Measurements from ENCODE around the gene ASS1.

ASS1 gene

DNA sequence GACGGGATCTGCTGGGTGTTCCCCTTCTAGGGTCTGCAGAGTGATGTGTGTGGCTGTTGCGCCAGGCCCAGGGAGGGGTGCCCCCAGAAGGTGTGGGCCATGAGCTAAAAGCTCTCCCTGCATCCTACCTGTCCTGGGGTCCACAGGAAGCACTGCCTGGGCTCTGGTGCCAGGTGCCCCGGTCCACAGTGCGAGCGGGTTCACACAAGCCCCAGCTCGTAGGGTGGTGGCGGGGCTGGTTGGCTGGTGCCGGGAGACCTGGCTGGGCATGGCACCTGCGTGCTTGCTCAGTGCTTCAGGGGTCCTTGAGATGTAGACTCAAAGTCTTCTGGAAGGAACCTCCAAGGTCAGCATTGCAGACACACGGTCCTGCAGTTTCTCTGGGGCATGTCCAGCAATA, 25.5 kb downstream of the ASS1 start:
- POLR2A ChIA-PET: no interaction called here
- CTCF ChIA-PET: interaction anchor here (15.5 kb wide), 1 partner anchor 217 kb away, joined by 305 read pairs; the partner anchor contains the start of gene EXOSC2
- TF ChIP-seq ZNF544 (tag by site-specific recombination; IDR thresholded peaks at IDR 0.05): no peak

DNA sequence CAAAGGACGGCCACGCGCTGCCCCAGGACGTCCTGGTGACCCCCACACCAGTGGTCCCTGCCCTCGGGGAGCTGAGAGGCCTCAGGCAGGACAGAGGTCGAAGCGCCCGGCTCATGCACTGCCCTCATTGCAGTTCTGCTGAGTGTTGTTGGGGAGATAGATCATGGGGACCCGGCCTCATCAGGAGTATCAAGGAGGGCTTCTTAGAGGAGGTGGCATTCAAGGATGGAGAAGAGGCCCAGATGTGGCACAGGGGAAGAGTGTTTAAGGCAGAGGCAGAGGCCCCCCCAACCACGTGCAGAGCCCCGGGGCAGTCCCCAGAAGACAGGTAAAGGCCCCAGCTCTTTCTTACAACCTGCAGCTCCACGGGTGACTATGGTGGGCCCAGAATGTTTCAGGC, 26.2 kb downstream of the ASS1 start:
- no peak for TF ChIP-seq TCF7L2 (IDR thresholded peaks at IDR 0.05; ENCODE audit: borderline replicate concordance, low read depth, low read length)
- H3K9me3 ChIP-seq (ENCODE audit: control insufficient read depth, insufficient read depth, low read depth, low read length): no peaks in the 10 kb centered on the region
- POLR2A ChIA-PET: no interaction called here
- no peak overlapping the region for H3K27ac ChIP-seq (ENCODE audit: extremely low read depth, low read depth, low read length)
- CTCF ChIA-PET: interaction anchor here (1.3 to 15.5 kb wide), 2 partner anchors 216 to 230 kb away, joined by 3 to 305 read pairs; partner anchors contain the start of gene EXOSC2
- peaks cover 0 to 3% of the 10 kb centered on the region in 2 experiments; a peak in 1 of 3 replicates for H3K36me3 ChIP-seq (ENCODE audit: control insufficient read depth in 2 of 2, insufficient read depth in 1 of 2, low read length in 2 of 2)
- H3K4me3 ChIP-seq (ENCODE audit: low read depth, low read length): no peak overlapping the region
- H3K4me1 ChIP-seq (ENCODE audit: control insufficient read depth, insufficient read depth, low read length): no peaks in the 10 kb centered on the region

More for the DNA sequence above, 25.5 kb downstream of the ASS1 start:
- Histone ChIP-seq H3K9me3 (ENCODE audit: control insufficient read depth, insufficient read depth, low read depth, low read length) (no peaks in the 10 kb centered on the region), H3K4me1 (ENCODE audit: control insufficient read depth, insufficient read depth, low read length) (no peaks in the 10 kb centered on the region), H3K27ac (ENCODE audit: extremely low read depth, low read depth, low read length) (no peak overlapping the region), H3K36me3 (ENCODE audit: control insufficient read depth in 2 of 2, insufficient read depth in 1 of 2, low read length in 2 of 2) (peaks cover 0 to 3% of the 10 kb centered on the region in 2 experiments; a peak in 1 of 3 replicates), H3K4me3 (ENCODE audit: low read depth, low read length) (no peak overlapping the region)

DNA sequence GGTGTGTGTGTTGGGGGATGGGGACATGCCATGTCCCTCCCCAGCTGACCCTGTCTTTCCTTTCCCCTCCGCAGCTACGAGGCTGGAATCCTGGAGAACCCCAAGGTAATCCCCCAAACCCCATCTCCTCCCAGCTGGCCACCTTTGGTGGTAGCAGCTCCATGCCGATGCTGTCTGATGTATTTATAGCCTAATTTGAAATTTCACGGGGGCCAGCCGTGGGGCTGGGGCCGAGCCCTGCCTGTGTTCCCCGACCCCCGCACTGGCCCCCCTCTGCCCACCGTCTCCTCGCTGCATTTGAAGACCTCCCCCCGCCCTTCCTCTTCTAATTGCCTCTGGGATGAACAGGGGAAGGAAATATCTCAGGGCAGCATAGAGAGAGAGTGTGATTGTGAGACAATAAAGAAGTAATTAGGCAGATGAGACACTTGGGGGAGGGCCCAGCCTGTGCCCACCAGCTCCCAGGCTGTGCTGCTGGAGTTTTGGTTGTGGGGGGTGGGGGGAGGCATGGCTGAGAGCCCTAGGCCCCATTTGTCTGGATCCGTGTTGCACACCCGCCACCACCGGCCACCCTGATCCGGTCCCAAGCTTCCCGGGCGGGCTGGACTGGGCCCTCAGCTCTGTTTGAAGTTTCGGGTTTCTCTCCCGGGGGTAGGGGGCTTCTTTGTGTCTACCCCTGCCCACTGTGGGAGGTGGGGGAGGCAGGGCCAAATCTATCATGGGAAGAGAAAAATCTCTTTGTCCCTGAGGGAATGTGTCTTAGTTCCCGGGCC, 26.8 kb downstream of the ASS1 start:
- TF ChIP-seq, protein P1, sequence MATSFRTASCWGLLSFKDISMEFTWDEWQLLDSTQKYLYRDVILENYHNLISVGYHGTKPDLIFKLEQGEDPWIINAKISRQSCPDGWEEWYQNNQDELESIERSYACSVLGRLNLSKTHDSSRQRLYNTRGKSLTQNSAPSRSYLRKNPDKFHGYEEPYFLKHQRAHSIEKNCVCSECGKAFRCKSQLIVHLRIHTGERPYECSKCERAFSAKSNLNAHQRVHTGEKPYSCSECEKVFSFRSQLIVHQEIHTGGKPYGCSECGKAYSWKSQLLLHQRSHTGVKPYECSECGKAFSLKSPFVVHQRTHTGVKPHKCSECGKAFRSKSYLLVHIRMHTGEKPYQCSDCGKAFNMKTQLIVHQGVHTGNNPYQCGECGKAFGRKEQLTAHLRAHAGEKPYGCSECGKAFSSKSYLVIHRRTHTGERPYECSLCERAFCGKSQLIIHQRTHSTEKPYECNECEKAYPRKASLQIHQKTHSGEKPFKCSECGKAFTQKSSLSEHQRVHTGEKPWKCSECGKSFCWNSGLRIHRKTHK (tag by site-specific recombination; IDR thresholded peaks at IDR 0.05): no peak
- TF ChIP-seq ZNF174 (tag by site-specific recombination; IDR thresholded peaks at IDR 0.05) (no peak), KLF9 (tag by site-specific recombination; IDR thresholded peaks at IDR 0.05; ENCODE audit: low read depth) (no peak), ZSCAN23 (tag by site-specific recombination; IDR thresholded peaks at IDR 0.05) (no peak), ZFHX2 (tag by site-specific recombination; conservative IDR thresholded peaks at IDR 0.05) (no peak), ZSCAN30 (tag by site-specific recombination; IDR thresholded peaks at IDR 0.05) (no peak), ZNF510 (tag by site-specific recombination; IDR thresholded peaks at IDR 0.05; ENCODE audit: insufficient replicate concordance) (no peak), ZNF221 (tag by site-specific recombination; IDR thresholded peaks at IDR 0.05; ENCODE audit: borderline replicate concordance) (no peak), ZNF2 (tag by site-specific recombination; IDR thresholded peaks at IDR 0.05) (no peak), ZNF660 (tag by site-specific recombination; IDR thresholded peaks at IDR 0.05) (no peak), ZNF211 (tag by site-specific recombination; IDR thresholded peaks at IDR 0.05; ENCODE audit: low read depth) (no peak), ZNF664 (tag by site-specific recombination; IDR thresholded peaks at IDR 0.05) (no peak), ZNF248 (tag by site-specific recombination; IDR thresholded peaks at IDR 0.05) (no peak), ZNF202 (tag by site-specific recombination; IDR thresholded peaks at IDR 0.05; ENCODE audit: borderline replicate concordance) (no peak)
- TF ChIP-seq, protein P2, sequence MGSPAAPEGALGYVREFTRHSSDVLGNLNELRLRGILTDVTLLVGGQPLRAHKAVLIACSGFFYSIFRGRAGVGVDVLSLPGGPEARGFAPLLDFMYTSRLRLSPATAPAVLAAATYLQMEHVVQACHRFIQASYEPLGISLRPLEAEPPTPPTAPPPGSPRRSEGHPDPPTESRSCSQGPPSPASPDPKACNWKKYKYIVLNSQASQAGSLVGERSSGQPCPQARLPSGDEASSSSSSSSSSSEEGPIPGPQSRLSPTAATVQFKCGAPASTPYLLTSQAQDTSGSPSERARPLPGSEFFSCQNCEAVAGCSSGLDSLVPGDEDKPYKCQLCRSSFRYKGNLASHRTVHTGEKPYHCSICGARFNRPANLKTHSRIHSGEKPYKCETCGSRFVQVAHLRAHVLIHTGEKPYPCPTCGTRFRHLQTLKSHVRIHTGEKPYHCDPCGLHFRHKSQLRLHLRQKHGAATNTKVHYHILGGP (tag by site-specific recombination; IDR thresholded peaks at IDR 0.05): no peak
- TF ChIP-seq, protein P3, sequence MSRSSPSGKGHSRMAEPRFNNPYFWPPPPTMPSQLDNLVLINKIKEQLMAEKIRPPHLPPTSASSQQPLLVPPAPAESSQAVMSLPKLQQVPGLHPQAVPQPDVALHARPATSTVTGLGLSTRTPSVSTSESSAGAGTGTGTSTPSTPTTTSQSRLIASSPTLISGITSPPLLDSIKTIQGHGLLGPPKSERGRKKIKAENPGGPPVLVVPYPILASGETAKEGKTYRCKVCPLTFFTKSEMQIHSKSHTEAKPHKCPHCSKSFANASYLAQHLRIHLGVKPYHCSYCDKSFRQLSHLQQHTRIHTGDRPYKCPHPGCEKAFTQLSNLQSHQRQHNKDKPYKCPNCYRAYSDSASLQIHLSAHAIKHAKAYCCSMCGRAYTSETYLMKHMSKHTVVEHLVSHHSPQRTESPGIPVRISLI (tag by site-specific recombination; IDR thresholded peaks at IDR 0.05): no peak
- Histone ChIP-seq H3K9me3 (ENCODE audit: control insufficient read depth, insufficient read depth, low read depth, low read length) (no peaks in the 10 kb centered on the region), H3K36me3 (ENCODE audit: control insufficient read depth in 2 of 2, insufficient read depth in 1 of 2, low read length in 2 of 2) (peaks cover 0 to 3% of the 10 kb centered on the region in 2 experiments; a peak in 1 of 3 replicates), H3K4me1 (ENCODE audit: control insufficient read depth, insufficient read depth, low read length) (no peaks in the 10 kb centered on the region), H3K4me3 (ENCODE audit: low read depth, low read length) (no peak overlapping the region), H3K27ac (ENCODE audit: extremely low read depth, low read depth, low read length) (no peak overlapping the region)
- ChIA-PET CTCF (interaction anchor here (1.3 to 15.5 kb wide), 2 partner anchors 215 to 229 kb away, joined by 3 to 305 read pairs; partner anchors contain the start of gene EXOSC2), POLR2A (interaction anchor here (0.6 kb wide), 1 partner anchor 141 kb away, joined by 3 read pairs; no protein-coding TSS in a partner anchor)
